BE2C (cell line): ENCODE results near the gene PTPRD.

Source experiments
- DNase-seq: peaks from one replicate; pipeline ENCODE4 v3.0.0-alpha.2; 2020
- H3K27me3 ChIP-seq: fragments of 250-450 bp; sonication (Bioruptor Pico); 2 replicates; pipeline ENCODE4 v1.5.1; 2020; ENCODE audit warnings: mild to moderate bottlenecking
- H3K36me3 ChIP-seq: fragments of 250-450 bp; sonication (Bioruptor Pico); 2 replicates; pipeline ENCODE4 v1.5.1; 2020; ENCODE audit warnings: mild to moderate bottlenecking
- H3K4me1 ChIP-seq: fragments of 250-450 bp; sonication (Bioruptor Pico); 2 replicates; pipeline ENCODE4 v1.5.1; 2020
- H3K4me3 ChIP-seq: 2 replicates; pipeline ENCODE4 v1.5.1; 2011; ENCODE audit warnings: low read depth, low read length
- H3K9me3 ChIP-seq: fragments of 250-450 bp; sonication (Bioruptor Pico); 2 replicates; pipeline ENCODE4 v1.5.1; 2020
- CTCF ChIP-seq: IDR thresholded peaks from 2 replicates; pipeline ENCODE4 v1.5.1; 2012; ENCODE audit warnings: mild to moderate bottlenecking, low read depth, low read length

PTPRD gene

GRCh38 chr9:10614196-10614800, 1.5 kb upstream of the PTPRD start:
- Histone ChIP-seq H3K4me3 (no peak overlapping the region), H3K27me3 (peaks cover 26% of the 10 kb centered on the region), H3K4me1 (no peaks in the 10 kb centered on the region), H3K9me3 (no peaks in the 10 kb centered on the region), H3K36me3 (no peaks in the 10 kb centered on the region)
- no peak for TF ChIP-seq CTCF
- DNase-seq, result no peak

GRCh38 chr9:10613419-10613818, 617 bp upstream of the PTPRD start:
- H3K4me1 ChIP-seq, result no peaks in the 10 kb centered on the region
- no peak overlapping the region; the same call in 1 of the 2 replicates for H3K4me3 ChIP-seq
- H3K36me3 ChIP-seq, result no peaks in the 10 kb centered on the region

GRCh38 chr9:10605388-10605787, 7.4 kb downstream of the PTPRD start:
- H3K9me3 ChIP-seq, result no peaks in the 10 kb centered on the region
- no peak for DNase-seq
- no peaks in the 10 kb centered on the region for H3K4me1 ChIP-seq
- no peak for TF ChIP-seq CTCF
- H3K36me3 ChIP-seq, result no peaks in the 10 kb centered on the region
- no peaks in the 10 kb centered on the region for H3K27me3 ChIP-seq
- H3K4me3 ChIP-seq, result no peak overlapping the region

More at GRCh38 chr9:10613419-10613818, 617 bp upstream of the PTPRD start:
- no peak for DNase-seq
- no peak; the same call in 1 of the 2 replicates for TF ChIP-seq CTCF
- Histone ChIP-seq H3K27me3 (peaks cover 26% of the 10 kb centered on the region), H3K9me3 (no peaks in the 10 kb centered on the region)

- Histone ChIP-seq H3K27me3 (no peaks in the 10 kb centered on the region), H3K4me1 (no peaks in the 10 kb centered on the region), H3K9me3 (no peaks in the 10 kb centered on the region), H3K36me3 (no peaks in the 10 kb centered on the region), H3K4me3 (no peak overlapping the region)
- DNase-seq, result no peak
- no peak for TF ChIP-seq CTCF
Measured at GRCh38 chr9:10604927-10605326, 7.9 kb downstream of the PTPRD start.

GRCh38 chr9:10597801-10598200, 15.0 kb downstream of the PTPRD start:
- Histone ChIP-seq H3K27me3 (no peaks in the 10 kb centered on the region), H3K36me3 (no peaks in the 10 kb centered on the region), H3K4me3 (no peak overlapping the region), H3K9me3 (no peaks in the 10 kb centered on the region), H3K4me1 (no peaks in the 10 kb centered on the region)
- no peak for DNase-seq
- TF ChIP-seq CTCF, result no peak

GRCh38 chr9:10594482-10594881, 18.3 kb downstream of the PTPRD start:
- Histone ChIP-seq H3K9me3 (no peaks in the 10 kb centered on the region), H3K4me1 (no peaks in the 10 kb centered on the region), H3K4me3 (no peak overlapping the region), H3K36me3 (no peaks in the 10 kb centered on the region), H3K27me3 (no peaks in the 10 kb centered on the region)
- no peak for DNase-seq
- no peak for TF ChIP-seq CTCF
